ENCODE measurements around the gene MAP2. TPM values are rescaled to one million over a fixed set of nuclear protein-coding genes. Genes with fewer than 3 reads are reported as not detected.

MAP2 gene
- total RNA-seq, 1 donor from 2014 or later, result 58.1 TPM

GRCh38 chr2:209508255-209508654 lies 84.4 kb downstream of the MAP2 start:
- no peak for DNase-seq (ENCODE audit: low read depth)
- TF ChIP-seq CTCF (IDR thresholded peaks at IDR 0.05; ENCODE audit: insufficient read depth, low read length, poor library complexity, severe bottlenecking), result no peak
- H3K4me3 ChIP-seq (ENCODE audit: low read depth, low read length), result no peak overlapping the region
- H3K27me3 ChIP-seq (ENCODE audit: control insufficient read depth, insufficient read depth, low read length), result no peaks in the 10 kb centered on the region
- H3K36me3 ChIP-seq (ENCODE audit: control insufficient read depth, insufficient read depth, low read length), result no peaks in the 10 kb centered on the region

GRCh38 chr2:209511637-209512036 lies 87.8 kb downstream of the MAP2 start:
- DNase-seq (ENCODE audit: low read depth), result no peak
- TF ChIP-seq CTCF (IDR thresholded peaks at IDR 0.05; ENCODE audit: insufficient read depth, low read length, poor library complexity, severe bottlenecking), result no peak
- Histone ChIP-seq H3K27me3 (ENCODE audit: control insufficient read depth, insufficient read depth, low read length) (no peaks in the 10 kb centered on the region), H3K36me3 (ENCODE audit: control insufficient read depth, insufficient read depth, low read length) (no peaks in the 10 kb centered on the region), H3K4me3 (ENCODE audit: low read depth, low read length) (no peak overlapping the region)

- Histone ChIP-seq H3K27me3 (ENCODE audit: control insufficient read depth, insufficient read depth, low read length) (no peaks in the 10 kb centered on the region), H3K4me3 (ENCODE audit: low read depth, low read length) (no peak overlapping the region), H3K36me3 (ENCODE audit: control insufficient read depth, insufficient read depth, low read length) (no peaks in the 10 kb centered on the region)
- no peak for DNase-seq (ENCODE audit: low read depth)
- no peak for TF ChIP-seq CTCF (IDR thresholded peaks at IDR 0.05; ENCODE audit: insufficient read depth, low read length, poor library complexity, severe bottlenecking)
These were observed 89.1 kb downstream of the MAP2 start for GRCh38 chr2:209512971-209513370.

- no peak for DNase-seq (ENCODE audit: low read depth)
- Histone ChIP-seq H3K27me3 (ENCODE audit: control insufficient read depth, insufficient read depth, low read length) (no peaks in the 10 kb centered on the region), H3K4me3 (ENCODE audit: low read depth, low read length) (no peak overlapping the region), H3K36me3 (ENCODE audit: control insufficient read depth, insufficient read depth, low read length) (no peaks in the 10 kb centered on the region)
- no peak for TF ChIP-seq CTCF (IDR thresholded peaks at IDR 0.05; ENCODE audit: insufficient read depth, low read length, poor library complexity, severe bottlenecking)
These were observed 93.6 kb downstream of the MAP2 start for GRCh38 chr2:209517436-209517835.

GRCh38 chr2:209519271-209519670 lies 95.4 kb downstream of the MAP2 start:
- TF ChIP-seq CTCF (IDR thresholded peaks at IDR 0.05; ENCODE audit: insufficient read depth, low read length, poor library complexity, severe bottlenecking), result no peak
- Histone ChIP-seq H3K4me3 (ENCODE audit: low read depth, low read length) (no peak overlapping the region), H3K36me3 (ENCODE audit: control insufficient read depth, insufficient read depth, low read length) (no peaks in the 10 kb centered on the region), H3K27me3 (ENCODE audit: control insufficient read depth, insufficient read depth, low read length) (no peaks in the 10 kb centered on the region)
- DNase-seq (ENCODE audit: low read depth), result no peak

GRCh38 chr2:209519906-209520305 lies 96.1 kb downstream of the MAP2 start:
- Histone ChIP-seq H3K36me3 (ENCODE audit: control insufficient read depth, insufficient read depth, low read length) (no peaks in the 10 kb centered on the region), H3K27me3 (ENCODE audit: control insufficient read depth, insufficient read depth, low read length) (no peaks in the 10 kb centered on the region), H3K4me3 (ENCODE audit: low read depth, low read length) (no peak overlapping the region)
- DNase-seq (ENCODE audit: low read depth), result no peak
- no peak for TF ChIP-seq CTCF (IDR thresholded peaks at IDR 0.05; ENCODE audit: insufficient read depth, low read length, poor library complexity, severe bottlenecking)
